NCI-H748 (cell line): ENCODE data around the gene SNX33.
"Not testable (repeated sequence)": the region's sequence is repeated elsewhere in the genome, so short reads cannot be mapped to it uniquely, and the experiment has no call there.

Experiments used
- DNase-seq: peaks from one replicate; lab custom pipeline; 2025; ENCODE audit not compliant: unreplicated experiment; lab: John Stamatoyannopoulos, UW

SNX33 gene

GRCh38 chr15:75659928-75660645 lies 12.4 kb downstream of the SNX33 start:
- DNase-seq, result no peak

- no peak for DNase-seq
Measured at GRCh38 chr15:75661100-75661755, 13.5 kb downstream of the SNX33 start.

- no peak for DNase-seq
Measured at GRCh38 chr15:75661756-75662140, 14.0 kb downstream of the SNX33 start.

GRCh38 chr15:75662823-75663519 lies 15.3 kb downstream of the SNX33 start:
- DNase-seq, result no peak

- peak; percentile 66 for DNase-seq
Measured at GRCh38 chr15:75663931-75664421, 16.3 kb downstream of the SNX33 start.

GRCh38 chr15:75666823-75667501 lies 19.2 kb downstream of the SNX33 start:
- DNase-seq, result peak; percentile 33

GRCh38 chr15:75669191-75669878 lies 21.6 kb downstream of the SNX33 start:
- no peak for DNase-seq

- DNase-seq, result no peak
Measured at GRCh38 chr15:75669879-75670212, 22.1 kb downstream of the SNX33 start.

GRCh38 chr15:75671730-75672602 lies 24.3 kb downstream of the SNX33 start:
- no peak for DNase-seq

- no peak for DNase-seq
Measured at GRCh38 chr15:75672646-75673425, 25.1 kb downstream of the SNX33 start.

GRCh38 chr15:75673426-75674235 lies 25.9 kb downstream of the SNX33 start:
- no peak for DNase-seq

GRCh38 chr15:75674366-75674765 lies 26.7 kb downstream of the SNX33 start:
- DNase-seq, result no peak

- no peak for DNase-seq
Measured at GRCh38 chr15:75675579-75676404, 28.1 kb downstream of the SNX33 start.

GRCh38 chr15:75676688-75677464 lies 29.2 kb downstream of the SNX33 start:
- no peak for DNase-seq

GRCh38 chr15:75677465-75678323 lies 30.0 kb downstream of the SNX33 start:
- DNase-seq, result no peak

- not testable (repeated sequence) for DNase-seq
Measured at GRCh38 chr15:75678324-75678690, 30.6 kb downstream of the SNX33 start.
